Neural progenitor cell (in vitro differentiated cells): ENCODE data around the gene TMEM200B.
A peak's percentile ranks its signal among the peaks of the same experiment; 100 is the strongest.

Source experiments
- CTCF ChIP-seq: fragments of 200-600 bp; sonication (generic); IDR thresholded peaks from 2 replicates; pipeline ENCODE4 v1.5.1; 2017; ENCODE audit warnings: antibody characterized with exemption, mild to moderate bottlenecking
- EZH2 ChIP-seq: fragments of 200-600 bp; sonication (generic); IDR thresholded peaks from 2 replicates; pipeline ENCODE4 v1.6.1; 2017; ENCODE audit warnings: antibody characterized with exemption, mild to moderate bottlenecking, moderate library complexity
- EZH2phosphoT487 ChIP-seq: fragments of 200-600 bp; sonication (generic); IDR thresholded peaks from 2 replicates; pipeline ENCODE4 v1.6.1; 2017; ENCODE audit warnings: antibody characterized with exemption

DNA sequence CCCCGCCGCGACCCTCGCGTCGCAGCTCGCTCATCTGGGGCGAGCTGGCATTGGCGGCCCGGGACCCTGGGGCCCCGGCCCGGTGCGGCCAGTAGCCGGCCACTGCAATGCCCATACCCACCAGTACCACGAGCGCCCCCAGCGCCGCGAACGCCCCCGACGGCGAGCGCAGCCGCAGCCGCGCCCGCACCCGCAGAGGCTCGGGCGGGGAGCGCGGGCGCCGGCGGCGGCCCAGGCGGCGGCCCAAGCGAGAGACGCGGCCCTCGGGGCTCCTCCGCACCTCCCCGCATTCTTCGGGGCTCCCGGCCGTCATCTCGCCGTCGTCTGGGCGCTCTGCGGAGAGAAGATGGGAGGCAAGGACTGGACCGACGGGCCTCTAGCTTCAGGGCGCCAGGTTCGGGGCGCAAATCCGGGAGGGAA is 2.2 kb downstream of the TMEM200B start:
- peak; percentile 22 for TF ChIP-seq CTCF
- TF ChIP-seq EZH2, result no peak
- no peak for TF ChIP-seq EZH2phosphoT487
